Measurements from ENCODE around the gene CDC37L1. TPM values are rescaled to one million over a fixed set of nuclear protein-coding genes. Genes with fewer than 3 reads are reported as not detected.

Gene CDC37L1
- total and polyA plus RNA-seq, 9 of the 15 experiments (the other 6 are each of a cell fraction or from before 2014, with no cell fraction given), result 1.5 to 7.9 (median 6.0) TPM

- TF ChIP-seq GTF3C2 (IDR thresholded peaks at IDR 0.05; ENCODE audit: borderline replicate concordance, extremely low read depth, insufficient read length) (no peak), HMGXB4 (CRISPR knock-in tag; IDR thresholded peaks at IDR 0.05) (no peak), SIN3B (IDR thresholded peaks at IDR 0.05; ENCODE audit: low read depth) (no peak), GTF2A2 (tag; IDR thresholded peaks at IDR 0.05) (no peak)
These were observed 24.8 kb downstream of the CDC37L1 start (continued) for GRCh38 chr9:4704129-4704528.

GRCh38 chr9:4706021-4706420, 26.7 kb downstream of the CDC37L1 start:
- no peaks in the 10 kb centered on the region for H3K27me3 ChIP-seq (ENCODE audit: control insufficient read depth in 2 of 2, insufficient read depth in 2 of 2, low read length in 2 of 2)
- H3K9me3 ChIP-seq (replicated peaks; ENCODE audit: control insufficient read depth, insufficient read depth, low read depth, low read length), result no peaks in the 10 kb centered on the region
- H2AFZ ChIP-seq (ENCODE audit: low read depth, low read length), result no peak overlapping the region
- ChIA-PET CTCF (ENCODE audit: low intra/inter-chr PET ratio) (no interaction called here), POLR2A (no interaction called here)
- no TSS peak for BruUV-seq (replicated peaks)
- no peak overlapping the region for H3K27ac ChIP-seq (ENCODE audit: extremely low read depth, low read depth, low read length)
- no peaks in the 10 kb centered on the region for H3K4me1 ChIP-seq (replicated peaks in 1 of 2; ENCODE audit: control insufficient read depth in 2 of 2, insufficient read depth in 2 of 2, low read length in 2 of 2)
- intact Hi-C loops (cut with micrococcal nuclease) (no loop called here), in situ Hi-C loops (cut with MboI) (no loop called here)
- no peak for FAIRE-seq
- H4K20me1 ChIP-seq (replicated peaks; ENCODE audit: control insufficient read depth, insufficient read depth, low read length), result no peaks in the 10 kb centered on the region
- peaks cover 74% of the 10 kb centered on the region for H3K36me3 ChIP-seq (ENCODE audit: control insufficient read depth, insufficient read depth, low read length)
- no peaks in the 10 kb centered on the region for H3K79me2 ChIP-seq (ENCODE audit: control insufficient read depth, insufficient read depth, low read length)
- H3K9me1 ChIP-seq (ENCODE audit: control insufficient read depth, insufficient read depth, low read length), result no peaks in the 10 kb centered on the region
- WGBS (ENCODE audit: insufficient coverage, low coverage, missing lambda C conversion rate), result 23% methylated on average over 2 of the region's 2 CpGs
- TF ChIP-seq POLR2A (conservative IDR thresholded peaks at IDR 0.05), result 0 out of 2 replicates have a peak, but pooled peaks have one; percentile 19
- TF ChIP-seq HOXB6 (CRISPR knock-in tag; IDR thresholded peaks at IDR 0.05; ENCODE audit: borderline replicate concordance), result no peak
- no peak for TF ChIP-seq LARP7 (IDR thresholded peaks at IDR 0.05)
- no peak for TF ChIP-seq ERF (CRISPR knock-in tag; IDR thresholded peaks at IDR 0.05)
- H3K4me2 ChIP-seq (ENCODE audit: insufficient read depth, low read length), result no peak overlapping the region
- H3K4me3 ChIP-seq, result no peak overlapping the region
- no peak overlapping the region for H3K9ac ChIP-seq (ENCODE audit: insufficient read depth in 1 of 2, low read depth in 2 of 2, low read length in 2 of 2)
- DNase-seq (ENCODE audit: extremely low read depth in 1 of 4, low spot score in 3 of 4), result no peak
- ATAC-seq, result no peak
